ENCODE results near the gene CEP85L. TPM values are rescaled to one million over a fixed set of nuclear protein-coding genes. Genes with fewer than 3 reads are reported as not detected.
A peak's percentile ranks its signal among the peaks of the same experiment; 100 is the strongest.

CEP85L gene
- total and polyA plus RNA-seq, 12 donors = 1.0 to 19.2 (median 8.1) TPM

DNA sequence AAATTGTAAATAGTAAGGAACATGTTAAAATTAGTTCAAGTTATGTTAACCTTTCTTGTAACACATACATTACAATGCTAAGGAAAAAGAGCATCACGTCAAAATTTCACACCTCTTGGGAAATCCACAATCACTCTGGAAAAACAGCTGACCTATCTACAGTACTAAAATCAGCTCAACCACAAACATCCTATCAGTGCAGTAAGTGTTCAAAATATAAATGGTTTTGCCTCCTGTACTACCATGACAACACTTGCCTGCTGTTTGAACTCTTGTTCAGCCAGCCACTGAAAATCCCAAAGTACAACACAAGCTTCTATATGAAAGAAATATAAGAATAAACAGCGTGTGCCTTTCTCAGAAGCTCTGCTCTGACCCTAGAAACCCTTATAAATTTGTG, 186.8 kb downstream of the CEP85L start:
- Histone ChIP-seq H3K4me1 (peaks cover 0 to 24% (median 0%) of the 10 kb centered on the region in 9 donors), H3K27me3 (no peaks in the 10 kb centered on the region), H3K9me3 (no peaks in the 10 kb centered on the region), H3K27ac (peak overlapping the region in 4 of 10 donors; percentile 11 to 61 (median 22)), H3K4me3 (no peak overlapping the region), H3K36me3 (peaks cover 0 to 76% (median 9%) of the 10 kb centered on the region in 9 donors)
- DNase-seq (no peak), ATAC-seq (peak in 1 of 8 donors; percentile 55)
- TF ChIP-seq, protein P1, sequence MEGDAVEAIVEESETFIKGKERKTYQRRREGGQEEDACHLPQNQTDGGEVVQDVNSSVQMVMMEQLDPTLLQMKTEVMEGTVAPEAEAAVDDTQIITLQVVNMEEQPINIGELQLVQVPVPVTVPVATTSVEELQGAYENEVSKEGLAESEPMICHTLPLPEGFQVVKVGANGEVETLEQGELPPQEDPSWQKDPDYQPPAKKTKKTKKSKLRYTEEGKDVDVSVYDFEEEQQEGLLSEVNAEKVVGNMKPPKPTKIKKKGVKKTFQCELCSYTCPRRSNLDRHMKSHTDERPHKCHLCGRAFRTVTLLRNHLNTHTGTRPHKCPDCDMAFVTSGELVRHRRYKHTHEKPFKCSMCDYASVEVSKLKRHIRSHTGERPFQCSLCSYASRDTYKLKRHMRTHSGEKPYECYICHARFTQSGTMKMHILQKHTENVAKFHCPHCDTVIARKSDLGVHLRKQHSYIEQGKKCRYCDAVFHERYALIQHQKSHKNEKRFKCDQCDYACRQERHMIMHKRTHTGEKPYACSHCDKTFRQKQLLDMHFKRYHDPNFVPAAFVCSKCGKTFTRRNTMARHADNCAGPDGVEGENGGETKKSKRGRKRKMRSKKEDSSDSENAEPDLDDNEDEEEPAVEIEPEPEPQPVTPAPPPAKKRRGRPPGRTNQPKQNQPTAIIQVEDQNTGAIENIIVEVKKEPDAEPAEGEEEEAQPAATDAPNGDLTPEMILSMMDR (IDR thresholded peaks at IDR 0.05) = no peak
- intact Hi-C loops (cut with DNase I) = loop anchor here in 2 of 10 donors (2.0 to 10.0 kb wide), 2 partner anchors 70 to 92 kb away; no protein-coding TSS in a partner anchor
- 62 to 71% methylated on average over 2 of the region's 2 CpGs for WGBS, 2 donors

DNA sequence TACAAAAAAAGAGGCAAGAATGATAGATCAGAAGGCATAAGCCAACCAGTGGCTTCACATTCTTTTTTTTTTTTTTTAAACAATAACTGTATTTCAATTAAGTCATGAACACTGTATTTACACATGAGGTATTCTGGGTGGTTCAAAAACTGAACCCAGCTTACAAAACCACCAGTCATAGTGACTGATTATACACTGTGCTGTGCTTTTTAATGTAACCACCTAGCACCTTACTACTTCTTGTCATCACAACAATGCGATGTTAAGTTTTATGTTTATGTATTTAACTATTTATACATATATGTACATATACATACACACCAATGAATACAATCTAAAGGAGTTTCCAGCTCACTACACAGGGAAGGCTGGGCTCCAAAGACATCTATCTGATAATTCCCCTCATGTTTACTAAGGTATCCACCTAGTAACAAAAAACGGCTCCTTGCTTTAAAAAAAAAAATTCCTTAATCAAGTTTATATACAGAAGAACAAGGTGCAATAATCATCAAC, 190.4 kb downstream of the CEP85L start:
- TF ChIP-seq, protein P1 (IDR thresholded peaks at IDR 0.05) = no peak
- ATAC-seq = peak in 1 of 8 donors; percentile 39
- Histone ChIP-seq H3K4me3 (no peak overlapping the region), H3K36me3 (peaks cover 0 to 40% (median 9%) of the 10 kb centered on the region in 9 donors), H3K27me3 (no peaks in the 10 kb centered on the region), H3K27ac (no peak overlapping the region), H3K4me1 (peaks cover 0 to 24% (median 3%) of the 10 kb centered on the region in 9 donors), H3K9me3 (peaks cover 0 to 5% (median 0%) of the 10 kb centered on the region in 11 donors)
- 76 to 82% methylated on average over 2 of the region's 2 CpGs for WGBS, 2 donors
- intact Hi-C loops (cut with DNase I) = loop anchor here in 1 of 10 donors (10.0 kb wide), 1 partner anchor 66 kb away; no protein-coding TSS in a partner anchor
- DNase-seq = no peak

DNA sequence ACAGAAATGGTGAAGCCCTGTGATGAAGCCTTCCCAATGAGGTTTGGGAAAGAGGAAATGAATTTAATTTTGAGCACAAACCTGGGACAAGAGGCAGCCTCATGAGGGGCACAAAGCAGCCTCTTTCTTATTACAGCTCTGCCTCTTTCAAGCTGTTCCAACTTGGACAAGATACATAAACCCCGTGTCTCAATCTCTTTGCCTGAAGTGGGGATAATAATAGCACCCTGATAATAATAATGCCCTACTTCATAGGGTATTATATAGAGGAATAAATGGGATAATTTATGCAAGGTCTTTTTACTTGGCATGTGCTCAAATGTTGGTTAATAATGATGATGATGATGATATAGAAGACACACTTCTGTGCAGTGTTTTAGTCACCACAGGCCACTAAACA, 194.4 kb downstream of the CEP85L start:
- peaks cover 0 to 14% (median 0%) of the 10 kb centered on the region in 9 donors for H3K4me1 ChIP-seq
- DNase-seq (no peak), ATAC-seq (peak in 3 of 8 donors; percentile 27 to 57 (median 49))
- 38 to 54% methylated on average over 1 of the region's 1 CpG for WGBS, 2 donors
- H3K4me3 ChIP-seq = no peak overlapping the region
- peaks cover 0 to 36% (median 12%) of the 10 kb centered on the region in 11 donors for H3K9me3 ChIP-seq
- intact Hi-C loops (cut with DNase I) = no loop called here
- H3K36me3 ChIP-seq = peaks cover 0 to 9% (median 0%) of the 10 kb centered on the region in 9 donors
- H3K27ac ChIP-seq = peak overlapping the region in 1 of 10 donors; percentile 7
- TF ChIP-seq, protein P1 (IDR thresholded peaks at IDR 0.05) = no peak
- no peaks in the 10 kb centered on the region for H3K27me3 ChIP-seq

DNA sequence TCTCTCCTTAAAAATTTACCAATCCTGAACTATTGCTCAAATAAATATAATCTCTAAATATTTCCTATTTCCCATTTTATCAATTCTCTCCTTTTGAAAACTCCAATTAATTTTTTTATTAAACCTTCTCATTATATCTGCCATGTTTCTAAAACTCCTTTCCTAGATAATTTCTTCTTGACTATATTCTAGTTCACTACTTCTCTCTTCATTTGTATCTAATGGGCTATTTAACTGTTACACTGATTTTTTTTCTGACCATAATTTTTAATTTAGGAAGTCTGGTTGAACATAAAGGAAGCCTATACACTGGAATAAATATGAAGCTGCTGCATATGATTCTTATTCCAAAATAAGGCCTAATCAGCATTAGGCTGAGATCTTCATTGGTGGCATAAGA, 199.6 kb downstream of the CEP85L start:
- Histone ChIP-seq H3K36me3 (peaks cover 0 to 9% (median 0%) of the 10 kb centered on the region in 9 donors), H3K27me3 (no peaks in the 10 kb centered on the region), H3K9me3 (peaks cover 0 to 79% (median 38%) of the 10 kb centered on the region in 11 donors), H3K4me3 (no peak overlapping the region), H3K4me1 (peaks cover 0 to 3% (median 0%) of the 10 kb centered on the region in 9 donors), H3K27ac (no peak overlapping the region)
- ATAC-seq (no peak), DNase-seq (no peak)
- TF ChIP-seq, protein P1 (IDR thresholded peaks at IDR 0.05) = no peak
- intact Hi-C loops (cut with DNase I) = no loop called here
